ENCODE data around the gene RRAGA.
"Not testable (repeated sequence)": the region's sequence is repeated elsewhere in the genome, so short reads cannot be mapped to it uniquely, and the experiment has no call there.

RRAGA gene

GRCh38 chr9:19085295-19085694 lies 36.1 kb downstream of the RRAGA start:
- no peak for DNase-seq (ENCODE audit: low read depth)

DNA sequence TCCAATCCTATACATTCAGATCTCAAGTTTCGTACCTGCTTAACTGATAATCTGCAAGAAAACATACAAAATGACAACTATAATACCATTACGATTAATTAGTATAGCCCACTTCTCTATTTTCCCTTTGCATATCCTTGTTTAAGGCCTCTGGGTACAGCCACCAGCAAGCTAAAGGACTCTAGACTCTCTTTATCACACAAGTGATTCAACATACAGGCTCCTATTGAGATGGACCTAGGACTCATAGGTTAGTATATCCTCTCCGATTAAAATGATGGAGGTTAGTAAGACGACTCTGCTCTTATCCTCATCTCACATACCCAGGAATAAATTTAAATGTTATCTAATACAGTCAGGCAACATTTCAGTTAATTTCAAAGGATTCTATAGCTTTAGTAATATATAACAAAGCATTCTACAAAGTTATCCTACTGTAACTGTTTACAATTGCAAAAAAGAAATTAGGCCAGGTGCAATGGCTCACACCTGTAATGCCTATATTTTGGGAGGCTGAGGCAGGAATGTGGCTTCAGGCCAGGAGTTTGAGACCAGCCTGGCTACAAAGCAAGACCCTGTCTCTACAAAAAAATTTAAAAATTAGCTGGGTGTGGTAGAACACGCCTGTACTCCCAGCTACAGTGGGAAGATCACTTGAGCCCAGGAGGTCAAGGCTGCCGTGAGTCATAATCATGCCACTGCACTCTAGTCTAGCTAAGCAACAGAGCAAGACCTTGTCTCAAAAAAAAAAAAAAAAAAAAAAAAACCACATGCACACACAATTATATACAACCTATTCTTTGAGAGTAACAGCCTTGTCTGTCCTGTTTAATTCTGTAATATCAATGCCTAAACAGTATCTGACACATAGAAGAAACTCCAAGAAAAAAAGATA lies 38.1 kb downstream of the RRAGA start:
- DNase-seq (ENCODE audit: low read depth) = no peak

DNA sequence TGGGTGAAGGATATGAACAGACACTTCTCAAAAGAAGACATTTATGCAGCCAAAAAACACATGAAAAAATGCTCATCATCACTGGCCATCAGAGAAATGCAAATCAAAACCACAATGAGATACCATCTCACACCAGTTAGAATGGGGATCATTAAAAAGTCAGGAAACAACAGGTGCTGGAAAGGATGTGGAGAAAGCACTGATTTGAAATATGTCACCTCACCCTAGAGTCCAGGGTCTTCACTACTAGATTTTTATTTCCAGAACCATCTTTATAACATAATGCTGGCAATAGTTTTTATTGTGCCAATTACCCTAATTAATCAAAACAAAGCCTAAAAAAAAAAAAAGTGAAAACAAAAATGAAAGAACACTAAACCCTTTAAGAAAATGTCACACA lies 48.2 kb downstream of the RRAGA start:
- DNase-seq (ENCODE audit: low read depth) = not testable (repeated sequence)
